Activated T-cell treated with anti-CD3 and anti-CD28 coated beads, Interleukin-2, amount 50 U/mL, for 72 hours (primary cell): Measurements from ENCODE around the gene PCCA. TPM values are rescaled to one million over a fixed set of nuclear protein-coding genes. Genes with fewer than 3 reads are reported as not detected.
"Not testable (repeated sequence)": the region's sequence is repeated elsewhere in the genome, so short reads cannot be mapped to it uniquely, and the experiment has no call there.

Experiments used
- ATAC-seq, 2 donors: fragments of 150-1000 bp; cut with Tn5 transposase; replicated peaks in 1 of 2; 2 replicates each; pipeline ENCODE4 v1.10.0; 2021; ENCODE audit warnings: moderate library complexity in 2 of 2, mild to moderate bottlenecking in 1 of 2
- DNase-seq, 2 donors: peaks; one replicate each; pipeline ENCODE4 v3.0.0; 2021 to 2022; ENCODE audit warnings: mixed read lengths in 1 of 2
- H3K27ac Mint-ChIP-seq: one replicate; pipeline ENCODE4 v1.8.0; 2022; ENCODE audit warnings: mild to moderate bottlenecking, moderate library complexity, mixed read lengths
- H3K27me3 Mint-ChIP-seq: one replicate; pipeline ENCODE4 v1.8.0; 2022; ENCODE audit warnings: low read depth, mixed read lengths
- H3K36me3 Mint-ChIP-seq, 2 donors: one replicate each; pipeline ENCODE4 v1.8.0; 2022; ENCODE audit warnings: mixed read lengths in 2 of 2, mild to moderate bottlenecking in 1 of 2; ENCODE audit not compliant: insufficient read depth in 2 of 2
- H3K4me1 Mint-ChIP-seq: one replicate; pipeline ENCODE4 v1.8.0; 2022; ENCODE audit warnings: low read depth, mixed read lengths
- H3K4me3 Mint-ChIP-seq, 2 donors: one replicate each; pipeline ENCODE4 v1.8.0; 2022; ENCODE audit warnings: mild to moderate bottlenecking in 2 of 2, mixed read lengths in 2 of 2, moderate library complexity in 2 of 2
- H3K9me3 Mint-ChIP-seq, 2 donors: one replicate each; pipeline ENCODE4 v1.8.0; 2022; ENCODE audit warnings: mixed read lengths in 2 of 2
- total RNA-seq, 2 donors: library from RNA; stranded (reverse); gene quantifications; one replicate each; pipeline ENCODE4 v1.2.3, GENCODE V29; 2022

PCCA gene
- total RNA-seq, 2 donors from 2014 or later: 10.5 to 16.9 TPM

- H3K4me3 Mint-ChIP-seq: no peak overlapping the region
- H3K4me1 Mint-ChIP-seq: no peaks in the 10 kb centered on the region
- no peak overlapping the region for H3K27ac Mint-ChIP-seq
- ATAC-seq: no peak
- no peaks in the 10 kb centered on the region for H3K27me3 Mint-ChIP-seq
- peaks cover 4% of the 10 kb centered on the region in 2 donors for H3K36me3 Mint-ChIP-seq
- DNase-seq: no peak
- peaks cover 0 to 4% of the 10 kb centered on the region in 2 donors for H3K9me3 Mint-ChIP-seq
These were observed 165.1 kb downstream of the PCCA start for GRCh38 chr13:100254002-100254401.

GRCh38 chr13:100262404-100262803 is 173.5 kb downstream of the PCCA start:
- no peak overlapping the region for H3K27ac Mint-ChIP-seq
- no peak overlapping the region for H3K4me3 Mint-ChIP-seq
- H3K36me3 Mint-ChIP-seq: no peaks in the 10 kb centered on the region
- H3K27me3 Mint-ChIP-seq: no peaks in the 10 kb centered on the region
- no peaks in the 10 kb centered on the region for H3K4me1 Mint-ChIP-seq
- ATAC-seq (no peak), DNase-seq (no peak)
- H3K9me3 Mint-ChIP-seq: no peaks in the 10 kb centered on the region

GRCh38 chr13:100266026-100266425 is 177.1 kb downstream of the PCCA start:
- H3K4me3 Mint-ChIP-seq: no peak overlapping the region
- no peaks in the 10 kb centered on the region for H3K27me3 Mint-ChIP-seq
- no peak overlapping the region for H3K27ac Mint-ChIP-seq
- H3K9me3 Mint-ChIP-seq: no peaks in the 10 kb centered on the region
- no peaks in the 10 kb centered on the region for H3K4me1 Mint-ChIP-seq
- DNase-seq (no peak), ATAC-seq (no peak)
- no peaks in the 10 kb centered on the region for H3K36me3 Mint-ChIP-seq

GRCh38 chr13:100269837-100270236 is 180.9 kb downstream of the PCCA start:
- no peaks in the 10 kb centered on the region for H3K27me3 Mint-ChIP-seq
- no peaks in the 10 kb centered on the region for H3K4me1 Mint-ChIP-seq
- no peak overlapping the region for H3K4me3 Mint-ChIP-seq
- H3K27ac Mint-ChIP-seq: no peak overlapping the region
- peaks cover 0 to 1% of the 10 kb centered on the region in 2 donors for H3K36me3 Mint-ChIP-seq
- DNase-seq: no peak
- ATAC-seq: no peak
- H3K9me3 Mint-ChIP-seq: no peaks in the 10 kb centered on the region

GRCh38 chr13:100273138-100273537 is 184.2 kb downstream of the PCCA start:
- Mint-ChIP-seq H3K4me3 (no peak overlapping the region), H3K4me1 (no peaks in the 10 kb centered on the region), H3K27ac (no peak overlapping the region), H3K27me3 (no peaks in the 10 kb centered on the region), H3K9me3 (no peaks in the 10 kb centered on the region), H3K36me3 (peaks cover 0 to 1% of the 10 kb centered on the region in 2 donors)
- no peak for DNase-seq
- no peak for ATAC-seq

- Mint-ChIP-seq H3K27me3 (no peaks in the 10 kb centered on the region), H3K4me1 (no peaks in the 10 kb centered on the region), H3K27ac (no peak overlapping the region), H3K4me3 (no peak overlapping the region), H3K36me3 (peaks cover 0 to 1% of the 10 kb centered on the region in 2 donors), H3K9me3 (no peaks in the 10 kb centered on the region)
- ATAC-seq (no peak), DNase-seq (no peak)
These were observed 184.7 kb downstream of the PCCA start for GRCh38 chr13:100273552-100273951.

GRCh38 chr13:100274942-100275506 is 186.1 kb downstream of the PCCA start:
- H3K36me3 Mint-ChIP-seq: peaks cover 0 to 1% of the 10 kb centered on the region in 2 donors
- H3K4me1 Mint-ChIP-seq: no peaks in the 10 kb centered on the region
- no peak overlapping the region for H3K27ac Mint-ChIP-seq
- no peaks in the 10 kb centered on the region for H3K9me3 Mint-ChIP-seq
- ATAC-seq (no peak), DNase-seq (no peak)
- no peaks in the 10 kb centered on the region for H3K27me3 Mint-ChIP-seq
- no peak overlapping the region for H3K4me3 Mint-ChIP-seq

GRCh38 chr13:100275746-100276145 is 186.9 kb downstream of the PCCA start:
- Mint-ChIP-seq H3K4me1 (no peaks in the 10 kb centered on the region), H3K9me3 (no peaks in the 10 kb centered on the region), H3K4me3 (no peak overlapping the region), H3K27me3 (no peaks in the 10 kb centered on the region), H3K27ac (no peak overlapping the region), H3K36me3 (peaks cover under 1 to 1% of the 10 kb centered on the region in 2 donors)
- DNase-seq (no peak), ATAC-seq (no peak)

- Mint-ChIP-seq H3K27me3 (no peaks in the 10 kb centered on the region), H3K9me3 (no peaks in the 10 kb centered on the region), H3K27ac (no peak overlapping the region), H3K36me3 (peaks cover 0 to 1% of the 10 kb centered on the region in 2 donors), H3K4me3 (no peak overlapping the region), H3K4me1 (no peaks in the 10 kb centered on the region)
- DNase-seq: no peak
- no peak for ATAC-seq
These were observed 191.8 kb downstream of the PCCA start for GRCh38 chr13:100280681-100281080.

- not testable (repeated sequence) for H3K4me3 Mint-ChIP-seq, H3K27me3 Mint-ChIP-seq, ATAC-seq
These were observed 193.4 kb downstream of the PCCA start for GRCh38 chr13:100282306-100282705.

GRCh38 chr13:100290165-100290801 is 201.4 kb downstream of the PCCA start:
- H3K9me3 Mint-ChIP-seq: no peaks in the 10 kb centered on the region
- H3K4me3 Mint-ChIP-seq: no peak overlapping the region
- H3K27me3 Mint-ChIP-seq: no peaks in the 10 kb centered on the region
- H3K27ac Mint-ChIP-seq: no peak overlapping the region
- no peaks in the 10 kb centered on the region for H3K4me1 Mint-ChIP-seq
- DNase-seq (no peak), ATAC-seq (no peak)
- H3K36me3 Mint-ChIP-seq: no peaks in the 10 kb centered on the region

More at GRCh38 chr13:100282306-100282705, 193.4 kb downstream of the PCCA start:
- not testable (repeated sequence) for DNase-seq, H3K36me3 Mint-ChIP-seq, H3K4me1 Mint-ChIP-seq, H3K27ac Mint-ChIP-seq, H3K9me3 Mint-ChIP-seq

GRCh38 chr13:100291624-100292023 is 202.7 kb downstream of the PCCA start:
- Mint-ChIP-seq H3K4me1 (no peaks in the 10 kb centered on the region), H3K9me3 (no peaks in the 10 kb centered on the region), H3K27ac (no peak overlapping the region), H3K27me3 (no peaks in the 10 kb centered on the region), H3K36me3 (no peaks in the 10 kb centered on the region), H3K4me3 (no peak overlapping the region)
- DNase-seq: no peak
- no peak for ATAC-seq

- no peaks in the 10 kb centered on the region for H3K27me3 Mint-ChIP-seq
- no peaks in the 10 kb centered on the region for H3K9me3 Mint-ChIP-seq
- H3K36me3 Mint-ChIP-seq: no peaks in the 10 kb centered on the region
- DNase-seq (no peak), ATAC-seq (no peak)
- H3K4me1 Mint-ChIP-seq: no peaks in the 10 kb centered on the region
- no peak overlapping the region for H3K27ac Mint-ChIP-seq
- no peak overlapping the region for H3K4me3 Mint-ChIP-seq
These were observed 208.5 kb downstream of the PCCA start for GRCh38 chr13:100297413-100297812.

- no peak overlapping the region for H3K27ac Mint-ChIP-seq
- no peaks in the 10 kb centered on the region for H3K36me3 Mint-ChIP-seq
These were observed 209.3 kb downstream of the PCCA start for GRCh38 chr13:100298116-100298681.

More at GRCh38 chr13:100298116-100298681, 209.3 kb downstream of the PCCA start:
- H3K9me3 Mint-ChIP-seq: no peaks in the 10 kb centered on the region
- no peak overlapping the region for H3K4me3 Mint-ChIP-seq
- H3K27me3 Mint-ChIP-seq: no peaks in the 10 kb centered on the region
- no peak for ATAC-seq
- no peaks in the 10 kb centered on the region for H3K4me1 Mint-ChIP-seq
- no peak for DNase-seq
